GM19463 (cell line): ENCODE results near the gene PDE6D.

Experiments used
- ATAC-seq: cut with Tn5 transposase; IDR thresholded peaks from one replicate; pipeline ENCODE4 v1.9.1; 2021; ENCODE audit warnings: mild to moderate bottlenecking, moderate library complexity; ENCODE audit not compliant: unreplicated experiment

Gene PDE6D

GRCh38 chr2:231685349-231686191 is 95.5 kb downstream of the PDE6D start:
- no peak for ATAC-seq

- no peak for ATAC-seq
Observed at GRCh38 chr2:231684314-231685223, 96.5 kb downstream of the PDE6D start.

- ATAC-seq: no peak
Observed at GRCh38 chr2:231683292-231684235, 97.5 kb downstream of the PDE6D start.

GRCh38 chr2:231682603-231683291 is 98.3 kb downstream of the PDE6D start:
- no peak for ATAC-seq
